Kidney glomerular epithelial cell (primary cell): ENCODE measurements around the gene KCNJ18.
"Not testable (repeated sequence)": the region's sequence is repeated elsewhere in the genome, so short reads cannot be mapped to it uniquely, and the experiment has no call there.

ENCODE experiments used
- DNase-seq: peaks from one replicate; lab custom pipeline; 2025; lab: John Stamatoyannopoulos, UW

The KCNJ18 gene

GRCh38 chr17:21671437-21671836 lies 20.9 kb upstream of the KCNJ18 start:
- DNase-seq: not testable (repeated sequence)

GRCh38 chr17:21671871-21672270 lies 20.5 kb upstream of the KCNJ18 start:
- DNase-seq: not testable (repeated sequence)

GRCh38 chr17:21673451-21674241 lies 18.7 kb upstream of the KCNJ18 start:
- DNase-seq: not testable (repeated sequence)

GRCh38 chr17:21674242-21674731 lies 18.0 kb upstream of the KCNJ18 start:
- no peak for DNase-seq

- not testable (repeated sequence) for DNase-seq
Observed at GRCh38 chr17:21674891-21675738, 17.2 kb upstream of the KCNJ18 start.

- DNase-seq: not testable (repeated sequence)
Observed at GRCh38 chr17:21675739-21676130, 16.6 kb upstream of the KCNJ18 start.

GRCh38 chr17:21676281-21677111 lies 15.8 kb upstream of the KCNJ18 start:
- no peak for DNase-seq

GRCh38 chr17:21677126-21677910 lies 15.0 kb upstream of the KCNJ18 start:
- DNase-seq: no peak

GRCh38 chr17:21677911-21678310 lies 14.4 kb upstream of the KCNJ18 start:
- no peak for DNase-seq

GRCh38 chr17:21678393-21679081 lies 13.8 kb upstream of the KCNJ18 start:
- no peak for DNase-seq

GRCh38 chr17:21679256-21680146 lies 12.8 kb upstream of the KCNJ18 start:
- DNase-seq: no peak

GRCh38 chr17:21680366-21680765 lies 12.0 kb upstream of the KCNJ18 start:
- DNase-seq: no peak

GRCh38 chr17:21680850-21681351 lies 11.4 kb upstream of the KCNJ18 start:
- DNase-seq: not testable (repeated sequence)

- DNase-seq: not testable (repeated sequence)
Observed at GRCh38 chr17:21681576-21681975, 10.7 kb upstream of the KCNJ18 start.

- DNase-seq: not testable (repeated sequence)
Observed at GRCh38 chr17:21682130-21682529, 10.2 kb upstream of the KCNJ18 start.

- DNase-seq: not testable (repeated sequence)
Observed at GRCh38 chr17:21683142-21683712, 9.1 kb upstream of the KCNJ18 start.

- not testable (repeated sequence) for DNase-seq
Observed at GRCh38 chr17:21683897-21684296, 8.4 kb upstream of the KCNJ18 start.

GRCh38 chr17:21684384-21684783 lies 7.9 kb upstream of the KCNJ18 start:
- not testable (repeated sequence) for DNase-seq
